ENCODE data around the gene WSB2.
"Not testable (repeated sequence)": the region's sequence is repeated elsewhere in the genome, so short reads cannot be mapped to it uniquely, and the experiment has no call there.

WSB2 gene

DNA sequence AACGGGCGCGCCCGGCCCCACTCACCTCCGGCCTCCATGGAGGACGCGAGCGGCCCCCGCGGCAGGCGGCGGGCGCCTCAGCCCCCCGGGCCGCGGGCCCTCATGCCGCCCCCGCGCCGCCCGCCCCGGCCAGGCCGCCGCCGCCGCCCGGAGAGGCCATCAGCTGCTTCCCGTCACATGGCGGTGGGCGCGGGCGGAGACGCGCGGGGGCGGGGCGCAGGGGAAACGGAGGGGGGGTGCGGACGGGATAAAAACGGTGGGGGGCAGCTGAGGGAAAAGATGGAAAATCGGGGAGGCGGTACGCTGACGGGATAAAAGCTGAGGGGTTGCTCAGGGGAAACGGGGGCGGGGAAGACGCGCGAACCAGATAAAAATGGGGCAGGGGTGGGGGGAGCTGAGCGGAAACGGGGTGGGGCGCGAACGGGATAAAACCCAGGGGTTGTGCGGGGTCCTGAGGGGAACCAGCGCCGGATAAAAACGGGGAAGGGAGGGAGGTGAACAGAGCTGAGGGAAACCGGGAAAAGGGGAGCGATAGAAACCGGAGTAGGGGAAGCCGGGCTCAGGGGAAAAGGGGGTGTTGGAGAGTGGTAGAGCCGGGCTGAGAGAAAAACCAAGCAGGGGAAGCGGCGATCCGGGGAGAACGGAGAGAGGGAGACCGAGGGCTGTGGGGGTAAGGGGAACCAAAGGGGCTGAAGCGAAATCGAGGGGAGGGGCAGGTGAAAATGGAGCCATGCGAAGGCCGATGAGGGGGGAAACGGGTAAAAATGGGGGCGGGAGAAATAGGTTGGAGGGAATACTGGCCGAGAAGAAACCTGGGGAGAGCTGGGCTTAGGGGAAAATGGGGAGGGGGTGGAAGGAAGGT lies at the start of gene WSB2:
Gene WSB2 (minus strand): TSS at position 169 of the 862 bp plus-strand sequence. CDS start 131 bp downstream, at position 38.
- DNase-seq (ENCODE audit: low read depth in 2 of 2): peak; percentile 30 to 57

DNA sequence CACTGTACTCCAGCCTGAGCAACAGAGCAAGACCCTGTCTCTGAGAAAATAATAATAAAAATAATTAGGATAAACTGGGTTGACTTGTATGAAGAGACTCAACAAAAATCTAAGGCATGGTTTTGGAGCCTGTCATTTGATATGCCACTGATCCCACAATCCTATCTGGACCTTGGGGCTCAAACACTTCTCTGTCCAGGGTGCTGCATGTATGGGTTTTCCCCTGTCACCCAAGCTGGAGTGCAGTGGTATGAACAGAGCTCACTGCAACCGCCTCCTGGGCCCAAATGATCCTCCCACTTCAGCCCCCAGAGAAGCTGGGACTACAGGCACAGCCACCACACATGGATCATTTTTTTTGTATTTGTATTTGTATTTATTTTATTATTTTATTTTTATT lies 48.1 kb upstream of the WSB2 start:
- DNase-seq (ENCODE audit: low read depth in 2 of 2): no peak

- DNase-seq (ENCODE audit: low read depth in 2 of 2): no peak
These were observed 46.7 kb upstream of the WSB2 start for GRCh38 chr12:118107694-118108093.

- no peak for DNase-seq (ENCODE audit: low read depth in 2 of 2)
These were observed 46.0 kb upstream of the WSB2 start for GRCh38 chr12:118107011-118107410.

DNA sequence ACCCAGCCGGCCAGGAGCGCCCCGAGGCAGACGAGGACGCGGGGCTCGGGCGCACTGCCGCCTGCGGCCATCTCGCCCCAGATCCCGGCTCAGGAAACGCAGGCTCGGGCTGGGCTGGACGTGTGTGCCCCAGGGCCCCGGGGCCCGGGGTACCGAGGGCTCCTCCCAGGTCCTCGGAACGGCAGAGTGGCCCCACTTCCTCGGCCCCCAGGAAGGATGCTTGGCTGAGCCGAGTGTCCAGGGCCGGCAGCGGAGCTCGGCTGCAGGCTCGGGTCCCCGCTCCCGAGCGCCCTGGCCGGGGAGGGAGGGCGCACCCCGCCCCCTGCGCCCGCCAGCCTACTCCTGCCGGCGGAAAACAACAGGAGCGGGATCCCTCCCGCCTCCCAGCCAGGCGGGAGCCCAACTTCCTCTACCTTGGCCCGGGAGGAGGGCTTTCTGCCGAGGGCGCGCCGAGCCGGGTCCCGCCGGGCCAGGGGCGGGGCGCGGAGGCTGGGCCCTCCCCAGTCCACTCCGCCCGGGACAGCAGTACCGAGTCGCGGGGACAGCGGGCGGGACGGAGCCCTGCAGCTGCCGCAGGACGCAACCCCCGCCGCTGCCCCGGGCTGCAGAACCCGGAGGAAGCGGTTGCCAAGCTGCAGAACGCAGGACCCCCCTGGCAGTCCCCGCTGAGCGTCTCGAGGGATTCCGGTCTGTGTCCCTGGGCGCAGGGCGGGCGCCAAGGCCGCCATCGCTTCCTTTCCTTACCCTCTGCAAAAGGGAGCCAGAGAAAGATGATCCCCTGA lies 42.8 kb upstream of the WSB2 start, which contains the start of gene VSIG10:
Gene VSIG10 (minus strand): TSS at position 411 of the 782 bp plus-strand sequence. CDS start 340 bp downstream, at position 71.
- no peak for DNase-seq (ENCODE audit: low read depth in 2 of 2)

- DNase-seq (ENCODE audit: low read depth in 2 of 2): no peak
These were observed 42.2 kb upstream of the WSB2 start for GRCh38 chr12:118103201-118103600.

- no peak for DNase-seq (ENCODE audit: low read depth in 2 of 2)
These were observed 41.6 kb upstream of the WSB2 start for GRCh38 chr12:118102609-118103008.

DNA sequence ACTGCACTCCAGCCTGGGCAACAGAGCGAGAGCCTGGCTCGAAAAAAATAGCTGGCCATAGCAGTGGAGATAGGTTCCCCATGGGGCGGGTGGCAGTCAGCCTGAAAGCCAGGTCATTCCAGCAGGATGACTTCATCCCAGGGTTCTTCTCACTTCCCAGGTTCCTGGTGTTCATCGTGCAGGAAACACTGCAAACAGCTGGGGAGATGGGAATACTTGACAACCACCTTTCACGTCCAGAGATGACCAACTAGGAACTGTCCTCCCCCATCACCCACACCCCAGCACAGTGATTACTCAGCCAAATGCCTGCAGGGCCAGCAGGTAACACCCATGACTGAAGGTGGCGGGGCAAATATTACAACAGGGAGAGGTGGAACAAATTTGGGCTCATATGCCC lies 41.1 kb upstream of the WSB2 start:
- no peak for DNase-seq (ENCODE audit: low read depth in 2 of 2)

GRCh38 chr12:118101051-118101450 lies 40.1 kb upstream of the WSB2 start:
- no peak for DNase-seq (ENCODE audit: low read depth in 2 of 2)

- DNase-seq (ENCODE audit: low read depth in 2 of 2): no peak
These were observed 38.1 kb upstream of the WSB2 start for GRCh38 chr12:118098911-118099671.

DNA sequence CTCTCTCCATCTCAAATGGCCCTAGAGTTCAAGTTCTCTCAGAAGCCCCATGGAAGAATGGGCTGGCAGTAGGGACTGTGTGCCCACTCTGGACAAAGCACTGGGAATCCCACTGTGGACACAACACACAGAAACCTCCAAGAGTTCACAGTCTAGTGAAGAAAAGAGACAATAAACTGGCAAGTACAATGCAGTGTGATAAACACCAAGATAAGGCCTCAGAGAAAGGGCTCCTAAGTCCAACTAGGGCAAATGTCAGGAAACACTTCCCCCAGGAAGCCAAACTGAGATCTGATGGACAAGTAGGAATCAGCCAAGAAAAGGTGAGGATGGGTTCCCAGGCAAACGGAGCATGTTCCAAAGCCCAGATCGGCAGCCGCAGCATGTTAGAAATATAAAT lies 37.4 kb upstream of the WSB2 start:
- DNase-seq (ENCODE audit: low read depth in 2 of 2): no peak

DNA sequence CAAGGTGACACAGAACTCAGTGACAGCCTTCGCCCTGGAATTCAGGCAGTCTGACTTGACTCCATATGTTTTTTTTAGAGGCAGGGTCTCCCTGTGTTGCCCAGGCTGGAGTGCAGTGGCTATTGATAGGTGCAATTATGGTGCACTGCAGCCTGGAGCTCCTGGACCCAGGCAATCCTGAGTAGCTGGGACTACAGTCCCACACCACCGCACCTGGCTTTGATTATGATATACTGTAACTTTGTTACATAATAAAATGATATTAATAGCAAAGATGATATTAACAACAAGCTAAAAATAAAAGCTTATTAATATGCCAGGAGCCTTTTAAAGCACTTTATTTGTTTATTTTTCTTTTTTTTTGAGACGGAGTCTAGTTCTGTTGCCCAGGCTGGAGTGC lies 33.1 kb upstream of the WSB2 start:
- DNase-seq (ENCODE audit: low read depth in 2 of 2): no peak

DNA sequence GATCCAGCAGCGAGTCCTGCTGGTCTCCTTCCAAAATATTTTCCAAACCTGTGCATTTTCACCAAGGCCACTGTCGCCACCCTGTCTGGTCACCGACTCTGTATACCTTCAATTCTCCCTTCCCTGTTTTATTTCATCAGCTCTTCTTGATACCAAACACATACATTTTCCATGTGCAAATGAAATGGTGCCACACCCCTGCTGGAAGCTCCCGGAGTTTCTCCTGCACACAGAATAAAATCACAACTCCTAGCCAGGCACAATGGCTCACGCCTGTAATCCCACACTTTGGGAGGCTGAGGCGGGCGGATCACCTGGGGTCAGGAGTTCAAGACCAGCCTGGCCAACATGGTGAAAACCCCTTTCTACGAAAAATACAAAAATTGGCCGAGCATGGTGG lies 28.8 kb upstream of the WSB2 start:
- no peak for DNase-seq (ENCODE audit: low read depth in 2 of 2)

GRCh38 chr12:118082161-118082560 lies 21.2 kb upstream of the WSB2 start:
- DNase-seq (ENCODE audit: low read depth in 2 of 2): no peak

DNA sequence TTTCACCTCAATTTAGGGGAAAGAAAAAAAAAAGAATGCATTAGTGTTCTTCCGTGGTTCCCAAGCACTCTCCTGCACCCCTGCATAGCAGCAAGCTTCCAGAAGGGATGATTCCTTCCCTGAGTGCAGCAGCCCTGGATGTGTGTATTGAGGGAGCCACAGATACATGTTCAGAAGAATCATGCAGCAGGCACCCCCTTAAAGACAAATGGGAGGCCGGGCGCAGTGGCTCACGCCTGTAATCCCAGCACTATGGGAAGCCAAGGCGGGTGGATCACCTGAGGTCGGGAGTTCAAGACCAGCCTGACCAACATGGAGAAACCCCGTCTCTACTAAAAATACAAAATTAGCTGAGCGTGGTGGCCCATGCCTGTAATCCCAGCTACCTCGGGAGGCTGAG lies 20.5 kb upstream of the WSB2 start:
- DNase-seq (ENCODE audit: low read depth in 2 of 2): not testable (repeated sequence)

GRCh38 chr12:118073768-118074167 lies 12.8 kb upstream of the WSB2 start:
- DNase-seq (ENCODE audit: low read depth in 2 of 2): no peak

- no peak for DNase-seq (ENCODE audit: low read depth in 2 of 2)
These were observed 9.7 kb upstream of the WSB2 start for GRCh38 chr12:118070650-118071049.

DNA sequence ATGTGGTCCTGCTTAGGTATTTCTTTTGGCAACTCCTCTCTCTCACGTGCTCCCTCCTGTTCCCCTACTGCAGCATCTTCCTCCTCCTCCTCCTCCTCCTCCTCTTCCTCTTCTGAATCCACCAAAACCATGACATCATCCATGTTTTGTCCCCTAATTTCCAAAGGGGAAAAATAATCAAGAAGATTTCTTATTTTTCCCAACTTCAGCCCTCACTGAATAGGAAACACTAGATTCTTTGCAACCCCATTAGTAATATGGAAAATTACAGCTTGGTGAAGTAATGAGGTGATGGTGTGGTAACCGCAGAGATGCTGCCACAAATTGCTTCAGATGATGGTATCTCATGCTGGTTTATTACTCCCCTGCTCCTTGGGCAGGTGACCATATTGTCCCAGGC lies 7.5 kb upstream of the WSB2 start:
- no peak for DNase-seq (ENCODE audit: low read depth in 2 of 2)

DNA sequence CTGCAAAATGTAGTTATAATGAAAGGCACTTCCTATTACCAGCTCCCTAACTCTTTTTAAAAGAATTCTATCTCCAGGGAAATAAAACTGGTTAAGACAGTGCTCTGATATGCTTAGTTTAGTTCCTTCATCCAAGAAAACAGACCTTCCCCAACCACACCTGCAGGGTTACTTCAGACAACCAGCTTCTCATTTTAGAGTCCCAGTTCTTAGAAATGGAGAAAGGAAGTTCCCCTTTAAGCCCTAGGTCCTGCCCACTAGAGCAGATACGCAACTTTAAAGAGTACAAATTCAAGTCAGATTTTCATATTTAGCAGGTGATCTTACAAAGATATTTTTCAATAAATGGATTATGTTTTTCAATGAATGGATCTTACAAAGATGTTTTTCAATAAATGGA lies 4.4 kb upstream of the WSB2 start:
- no peak for DNase-seq (ENCODE audit: low read depth in 2 of 2)

GRCh38 chr12:118064608-118065007 lies 3.6 kb upstream of the WSB2 start:
- DNase-seq (ENCODE audit: low read depth in 2 of 2): no peak

DNA sequence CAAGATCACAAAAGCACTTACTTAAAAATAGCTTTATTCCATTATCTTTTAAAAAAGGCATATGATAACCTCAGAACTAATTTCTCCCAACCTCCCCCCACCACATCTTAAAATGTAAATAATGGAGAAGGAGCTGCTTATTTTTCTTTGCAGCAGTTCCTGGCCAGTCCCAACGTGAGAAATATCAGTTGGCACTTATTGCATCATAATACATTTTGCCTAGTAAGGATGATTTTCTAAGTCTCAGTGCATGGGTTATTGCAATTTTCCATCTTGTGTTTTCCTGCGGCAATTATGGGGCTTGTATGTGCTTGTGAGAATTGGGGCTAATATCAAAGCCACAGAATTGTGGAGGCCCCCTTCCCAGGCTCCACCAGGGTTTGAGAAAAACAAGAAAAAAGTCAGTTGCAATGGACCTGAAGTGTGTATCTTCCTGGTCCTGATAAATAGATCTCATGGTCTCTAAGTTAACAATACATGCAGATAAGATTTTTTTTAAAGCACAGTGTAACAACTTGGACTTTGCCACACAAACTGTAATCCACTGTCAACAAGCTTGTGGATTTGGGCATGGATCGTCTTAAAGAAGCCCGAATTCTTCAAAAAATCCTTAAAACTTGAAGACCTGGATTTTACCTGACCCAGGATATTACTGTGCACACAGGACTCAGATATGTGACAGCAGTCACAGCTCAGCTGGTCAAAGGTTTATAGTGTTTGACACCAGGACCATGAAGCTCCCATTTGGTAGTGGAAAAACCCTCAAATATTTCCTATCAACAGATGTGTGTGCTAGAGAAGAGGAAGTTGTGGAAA lies 2.8 kb upstream of the WSB2 start:
- DNase-seq (ENCODE audit: low read depth in 2 of 2): no peak
